HuH-7 (cell line): ENCODE data around the gene MACF1.
"Not testable (repeated sequence)": the region's sequence is repeated elsewhere in the genome, so short reads cannot be mapped to it uniquely, and the experiment has no call there.

ENCODE experiments used
- DNase-seq: peaks from one replicate; pipeline ENCODE4 v3.0.0; 2011; ENCODE audit warnings: low spot score

The MACF1 gene, protein sequence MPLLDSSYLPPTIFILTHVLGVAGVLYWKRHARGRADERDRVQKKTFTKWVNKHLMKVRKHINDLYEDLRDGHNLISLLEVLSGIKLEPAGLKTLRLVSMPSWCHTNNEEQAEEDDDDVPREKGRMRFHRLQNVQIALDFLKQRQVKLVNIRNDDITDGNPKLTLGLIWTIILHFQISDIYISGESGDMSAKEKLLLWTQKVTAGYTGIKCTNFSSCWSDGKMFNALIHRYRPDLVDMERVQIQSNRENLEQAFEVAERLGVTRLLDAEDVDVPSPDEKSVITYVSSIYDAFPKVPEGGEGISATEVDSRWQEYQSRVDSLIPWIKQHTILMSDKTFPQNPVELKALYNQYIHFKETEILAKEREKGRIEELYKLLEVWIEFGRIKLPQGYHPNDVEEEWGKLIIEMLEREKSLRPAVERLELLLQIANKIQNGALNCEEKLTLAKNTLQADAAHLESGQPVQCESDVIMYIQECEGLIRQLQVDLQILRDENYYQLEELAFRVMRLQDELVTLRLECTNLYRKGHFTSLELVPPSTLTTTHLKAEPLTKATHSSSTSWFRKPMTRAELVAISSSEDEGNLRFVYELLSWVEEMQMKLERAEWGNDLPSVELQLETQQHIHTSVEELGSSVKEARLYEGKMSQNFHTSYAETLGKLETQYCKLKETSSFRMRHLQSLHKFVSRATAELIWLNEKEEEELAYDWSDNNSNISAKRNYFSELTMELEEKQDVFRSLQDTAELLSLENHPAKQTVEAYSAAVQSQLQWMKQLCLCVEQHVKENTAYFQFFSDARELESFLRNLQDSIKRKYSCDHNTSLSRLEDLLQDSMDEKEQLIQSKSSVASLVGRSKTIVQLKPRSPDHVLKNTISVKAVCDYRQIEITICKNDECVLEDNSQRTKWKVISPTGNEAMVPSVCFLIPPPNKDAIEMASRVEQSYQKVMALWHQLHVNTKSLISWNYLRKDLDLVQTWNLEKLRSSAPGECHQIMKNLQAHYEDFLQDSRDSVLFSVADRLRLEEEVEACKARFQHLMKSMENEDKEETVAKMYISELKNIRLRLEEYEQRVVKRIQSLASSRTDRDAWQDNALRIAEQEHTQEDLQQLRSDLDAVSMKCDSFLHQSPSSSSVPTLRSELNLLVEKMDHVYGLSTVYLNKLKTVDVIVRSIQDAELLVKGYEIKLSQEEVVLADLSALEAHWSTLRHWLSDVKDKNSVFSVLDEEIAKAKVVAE (N-terminal part only)

GRCh38 chr1:39204441-39205081, at the start of gene MACF1:
TSS of gene MACF1 (plus strand) at chr1:39204695. CDS start at chr1:39205023, 328 bp downstream.
- DNase-seq, result no peak

GRCh38 chr1:39157304-39157703, 47.2 kb upstream of the MACF1 start:
- no peak for DNase-seq

GRCh38 chr1:39158327-39159086, 46.0 kb upstream of the MACF1 start:
- DNase-seq, result peak; percentile 68

GRCh38 chr1:39159224-39160036, 45.1 kb upstream of the MACF1 start:
- no peak for DNase-seq

DNA sequence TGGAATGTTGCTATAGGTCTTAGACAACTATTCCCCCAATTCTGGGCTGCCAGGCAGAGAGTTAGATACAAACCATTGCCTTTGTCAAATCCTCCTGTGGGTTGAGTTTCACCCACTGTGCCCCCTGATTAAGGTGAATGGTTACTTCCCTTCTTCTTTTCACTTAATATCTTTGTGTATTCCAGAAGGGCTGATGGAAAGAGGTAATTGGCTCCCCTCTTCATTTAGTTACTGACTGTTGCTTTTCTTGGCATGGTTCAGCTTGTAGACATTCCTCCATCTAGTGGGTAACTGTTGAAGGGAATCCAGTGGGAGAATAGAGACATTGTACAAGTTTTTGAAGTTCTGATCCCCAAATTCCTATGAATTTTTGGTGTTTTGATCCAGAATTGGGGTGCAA, 43.8 kb upstream of the MACF1 start:
- no peak for DNase-seq

GRCh38 chr1:39161811-39162210, 42.7 kb upstream of the MACF1 start:
- DNase-seq, result not testable (repeated sequence)

- no peak for DNase-seq
Measured at GRCh38 chr1:39163469-39163868, 41.0 kb upstream of the MACF1 start.

DNA sequence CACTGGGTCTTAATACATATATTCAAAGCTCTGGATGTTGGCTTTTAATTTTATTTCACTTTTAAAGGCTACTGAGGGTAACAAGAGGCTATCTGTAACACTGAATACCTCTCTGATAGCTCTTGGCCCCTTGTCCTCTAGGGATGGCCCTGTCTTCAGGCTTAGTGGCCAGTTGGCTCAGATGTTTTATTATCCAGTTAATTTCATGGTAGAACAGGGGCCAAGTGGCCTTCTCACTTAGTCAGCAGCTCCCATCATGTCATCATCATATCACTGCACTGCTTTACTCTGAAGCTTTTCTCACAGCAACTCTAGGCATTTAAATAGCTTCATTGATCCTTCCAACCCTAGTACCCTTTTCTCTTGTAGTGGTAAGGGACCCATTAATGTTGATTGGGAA, 40.2 kb upstream of the MACF1 start:
- DNase-seq, result no peak

- DNase-seq, result no peak
Measured at GRCh38 chr1:39165049-39165448, 39.4 kb upstream of the MACF1 start.

- no peak for DNase-seq
Measured at GRCh38 chr1:39165488-39165887, 39.0 kb upstream of the MACF1 start.

DNA sequence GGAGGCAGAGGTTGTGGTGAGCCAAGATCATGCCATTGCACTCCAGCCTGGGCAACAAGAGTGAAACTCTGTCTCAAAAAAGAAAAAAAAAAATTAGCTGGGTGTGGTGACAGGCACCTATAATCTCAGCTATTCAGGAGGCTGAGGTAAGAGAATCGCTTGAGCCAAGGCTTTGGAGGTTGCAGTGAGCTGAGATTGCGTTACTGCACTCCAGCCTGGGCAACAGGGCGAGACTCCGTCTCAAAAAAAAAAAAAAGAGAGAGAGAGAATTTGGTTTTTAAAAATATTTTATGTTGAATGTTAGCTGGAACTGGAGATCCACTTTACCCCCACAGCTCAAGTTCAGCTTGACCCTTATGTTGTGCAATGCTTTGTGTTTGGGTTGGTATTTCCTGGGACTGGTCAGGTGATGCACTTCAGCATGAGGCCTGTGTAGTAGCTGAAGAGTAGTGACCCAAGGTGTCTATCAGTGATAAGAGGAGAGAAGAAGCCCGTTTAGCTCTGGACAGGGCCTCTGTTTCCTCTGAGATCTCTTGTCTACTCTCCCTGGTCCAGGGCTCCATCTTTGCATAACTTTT, 36.8 kb upstream of the MACF1 start:
- DNase-seq, result peak; percentile 28

DNA sequence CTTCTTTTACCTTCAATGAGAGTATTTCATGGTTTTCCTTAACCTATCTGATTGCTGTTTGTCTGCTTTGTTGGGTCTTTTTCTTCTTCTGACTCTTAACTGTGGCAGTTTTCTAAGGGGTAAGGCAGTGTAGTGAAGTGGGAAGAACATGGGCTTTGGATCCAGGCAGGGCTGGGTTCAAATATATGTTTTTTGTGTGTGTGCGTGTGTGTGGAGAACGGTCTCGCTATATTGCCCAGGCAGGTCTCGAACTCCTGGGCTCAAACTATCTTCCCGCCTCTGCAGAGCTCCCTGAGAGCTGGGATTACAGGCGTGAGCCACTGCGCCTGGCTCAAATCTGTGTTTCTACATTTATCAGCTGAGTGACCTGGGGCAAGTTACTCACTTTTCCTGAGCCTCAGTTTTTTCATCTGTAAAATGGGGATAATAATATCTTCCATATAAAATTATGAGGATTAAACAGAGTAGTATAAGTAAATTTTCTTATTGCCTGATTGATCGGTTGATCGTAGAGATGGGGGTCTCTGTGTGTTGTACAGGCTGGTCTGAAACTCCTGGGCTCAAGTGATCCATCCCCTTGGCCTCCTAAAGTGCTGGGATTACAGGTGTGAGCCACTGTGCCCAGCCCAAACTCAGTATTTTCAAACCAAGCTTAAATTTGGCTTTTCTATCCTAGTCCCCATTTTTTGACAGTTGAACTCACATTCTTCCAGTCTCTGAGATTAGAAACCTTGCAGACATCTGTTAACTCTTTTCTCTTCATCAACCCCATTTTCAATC, 36.0 kb upstream of the MACF1 start:
- no peak for DNase-seq

- DNase-seq, result no peak
Measured at GRCh38 chr1:39170731-39171667, 33.5 kb upstream of the MACF1 start.

DNA sequence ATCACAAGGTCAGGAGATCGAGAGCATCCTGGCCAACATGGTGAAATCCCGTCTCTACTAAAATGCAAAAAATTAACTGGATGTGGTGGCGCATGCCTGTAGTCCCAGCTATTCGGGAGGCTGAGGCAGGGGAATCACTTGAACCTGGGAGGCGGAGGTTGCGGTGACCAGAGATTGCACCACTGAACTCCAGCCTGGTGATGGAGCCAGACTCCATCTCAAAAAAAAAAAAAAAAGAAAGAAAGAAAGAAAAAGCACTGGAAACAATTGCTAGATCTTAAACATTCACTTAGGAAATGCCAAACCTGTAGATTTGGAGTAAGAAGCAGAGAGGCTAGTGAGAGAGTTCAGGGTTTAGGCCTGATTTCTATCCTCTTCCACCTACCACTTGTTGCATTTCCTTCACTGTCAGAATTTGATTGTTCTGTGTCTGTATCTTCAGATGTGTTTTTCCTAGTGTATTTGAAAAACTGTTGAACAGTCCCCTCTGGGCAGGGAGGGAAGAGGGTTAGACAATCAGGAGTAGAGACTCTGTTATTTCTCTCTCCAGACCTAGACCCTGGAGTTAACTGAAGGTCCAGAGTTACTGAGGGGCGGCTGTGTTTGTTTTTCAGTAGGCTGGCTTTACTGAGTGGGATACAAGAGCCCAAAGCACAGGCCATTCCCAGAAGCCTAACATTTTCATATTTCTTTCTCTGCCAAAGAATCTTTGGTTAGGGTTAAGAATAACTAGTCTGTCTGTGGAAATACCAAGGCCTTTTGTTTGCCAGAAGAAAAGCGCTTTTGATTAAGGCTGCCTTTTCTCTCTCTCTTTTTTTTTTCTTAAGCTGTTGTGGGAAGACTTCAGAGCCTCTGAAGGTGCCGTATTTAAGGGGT, 31.1 kb upstream of the MACF1 start:
- DNase-seq, result no peak

- no peak for DNase-seq
Measured at GRCh38 chr1:39173995-39174380, 30.5 kb upstream of the MACF1 start.

- DNase-seq, result no peak
Measured at GRCh38 chr1:39174390-39175081, 30.0 kb upstream of the MACF1 start.
